AG09319 (cell line): ENCODE measurements around the gene TOR4A.

Experiments
- DNase-seq: peaks from one replicate; pipeline ENCODE4 v3.0.0-alpha.2; 2010; ENCODE audit warnings: low read depth; ENCODE audit errors: extremely low read depth
- CTCF ChIP-seq: IDR thresholded peaks from 2 replicates; pipeline ENCODE4 v1.5.1; 2011; ENCODE audit warnings: low read depth, mild to moderate bottlenecking, inconsistent platforms, low read length, moderate library complexity

TOR4A gene

GRCh38 chr9:137298401-137299202 lies 21.1 kb downstream of the TOR4A start:
- no peak for DNase-seq
- TF ChIP-seq CTCF, result no peak

- TF ChIP-seq CTCF, result no peak
- no peak for DNase-seq
Measured at GRCh38 chr9:137299203-137299565, 21.7 kb downstream of the TOR4A start.

GRCh38 chr9:137299938-137300337 lies 22.4 kb downstream of the TOR4A start:
- no peak for TF ChIP-seq CTCF
- DNase-seq, result no peak

GRCh38 chr9:137300567-137301080 lies 23.1 kb downstream of the TOR4A start:
- no peak for TF ChIP-seq CTCF
- no peak for DNase-seq

- no peak for DNase-seq
- TF ChIP-seq CTCF, result no peak
Measured at GRCh38 chr9:137301081-137301947, 23.8 kb downstream of the TOR4A start.

GRCh38 chr9:137302118-137302448 lies 24.6 kb downstream of the TOR4A start, which contains the start of gene NRARP:
Gene NRARP, minus strand, starts transcription at chr9:137302271. Its CDS starts 343 bp downstream, at chr9:137301928.
- DNase-seq, result no peak
- TF ChIP-seq CTCF, result no peak
